OCI-LY3 (cell line): ENCODE data around the gene LENEP.

ENCODE experiments used
- H2AFZ ChIP-seq: fragments of 200-600, 300-600 bp; shearing (Covaris generic); 2 replicates; pipeline ENCODE4 v1.6.0; 2014; ENCODE audit warnings: antibody characterized with exemption, low read depth, low read length
- H3K27ac ChIP-seq: fragments of 200-600, 300-600 bp; sonication (generic); 2 replicates; pipeline ENCODE4 v1.5.1; 2014; ENCODE audit warnings: mild to moderate bottlenecking, low read length, moderate library complexity, mixed read lengths
- H3K27me3 ChIP-seq: fragments of 200-600, 300-600 bp; sonication (generic); 2 replicates; pipeline ENCODE4 v1.6.1; 2014; ENCODE audit warnings: low read depth, low read length, mixed read lengths
- H3K36me3 ChIP-seq: fragments of 200-600, 300-600 bp; sonication (generic); replicated peaks from 2 replicates; pipeline ENCODE3; 2014; ENCODE audit warnings: low read depth, low read length, mixed read lengths
- H3K4me1 ChIP-seq: fragments of 300-600, 200-600 bp; sonication (generic); 2 replicates; pipeline ENCODE4 v1.6.1; 2014; ENCODE audit warnings: low read length, mixed read lengths
- H3K4me2 ChIP-seq: fragments of 200-600, 300-600 bp; sonication (generic); 2 replicates; pipeline ENCODE4 v1.6.1; 2014; ENCODE audit warnings: low read length, mixed read lengths
- H3K4me3 ChIP-seq: fragments of 300-600, 200-600 bp; sonication (generic); 2 replicates; pipeline ENCODE4 v1.5.1; 2014; ENCODE audit warnings: antibody characterized with exemption, mild to moderate bottlenecking, low read length, moderate library complexity
- H3K79me2 ChIP-seq: fragments of 300-600, 200-600 bp; shearing (Covaris generic); 2 replicates; pipeline ENCODE4 v1.6.1; 2014; ENCODE audit warnings: mild to moderate bottlenecking, low read length, mixed read lengths
- H3K9ac ChIP-seq: fragments of 300-600, 200-600 bp; shearing (Covaris generic); 2 replicates; pipeline ENCODE4 v1.6.0; 2014; ENCODE audit warnings: mild to moderate bottlenecking, low read length, moderate library complexity
- H3K9me3 ChIP-seq: fragments of 200-600, 300-600 bp; shearing (Covaris generic); 2 replicates; pipeline ENCODE4 v1.6.1; 2014; ENCODE audit warnings: low read length, mixed read lengths; ENCODE audit not compliant: insufficient read depth
- H4K20me1 ChIP-seq: fragments of 200-600, 300-600 bp; sonication (generic); 2 replicates; pipeline ENCODE4 v1.6.1; 2016; ENCODE audit warnings: low read length, mixed read lengths; ENCODE audit not compliant: insufficient read depth
- EZH2phosphoT487 ChIP-seq: fragments of 200-600 bp; shearing (Covaris generic); IDR thresholded peaks from 2 replicates; pipeline ENCODE4 v1.6.1; 2018; ENCODE audit warnings: antibody characterized with exemption, mixed run types, low read depth
- TF ChIP-seq, protein P1 (sequence below): fragments of 200-600, 300-600 bp; sonication (generic); IDR thresholded peaks from 2 replicates; pipeline ENCODE4 v1.5.1; 2014; ENCODE audit warnings: antibody characterized with exemption, low read length, low read depth

Gene LENEP

DNA sequence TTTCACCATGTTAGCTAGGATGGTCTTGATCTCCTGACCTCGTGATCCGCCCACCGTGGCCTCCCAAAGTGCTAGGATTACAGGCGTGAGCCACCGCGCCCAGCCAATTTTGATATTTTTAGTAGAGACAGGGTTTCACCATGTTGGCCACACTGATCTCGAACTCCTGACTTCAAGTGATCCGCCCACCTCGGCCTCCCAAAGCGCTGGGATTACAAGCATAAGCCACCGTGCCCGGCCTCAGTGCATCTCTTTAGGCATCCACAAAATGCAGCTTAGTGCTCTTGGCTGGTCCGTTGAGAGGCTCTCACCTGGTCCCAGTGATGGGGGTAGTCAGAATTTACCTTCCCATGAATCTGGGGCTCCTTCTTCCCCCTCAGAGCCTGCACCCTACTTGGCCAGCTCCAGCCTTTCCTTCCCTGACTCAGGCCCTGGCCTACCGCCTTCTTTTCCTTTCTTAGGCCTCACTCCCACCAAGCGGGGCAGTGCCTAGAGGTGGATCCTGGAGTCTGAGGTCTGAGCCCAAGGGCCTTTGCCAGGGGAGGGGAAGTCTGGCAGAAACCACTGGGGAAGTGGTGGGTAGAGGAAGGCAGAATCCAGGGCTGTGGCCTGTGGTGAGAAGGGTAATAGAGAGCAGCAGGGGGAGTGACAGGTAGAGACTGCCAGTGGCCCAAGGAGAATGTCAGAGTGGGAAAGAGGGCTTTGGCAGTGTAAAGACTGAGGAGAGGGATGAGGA is 3.7 kb downstream of the LENEP start:
- no peak for TF ChIP-seq EZH2phosphoT487
- TF ChIP-seq, protein P1, sequence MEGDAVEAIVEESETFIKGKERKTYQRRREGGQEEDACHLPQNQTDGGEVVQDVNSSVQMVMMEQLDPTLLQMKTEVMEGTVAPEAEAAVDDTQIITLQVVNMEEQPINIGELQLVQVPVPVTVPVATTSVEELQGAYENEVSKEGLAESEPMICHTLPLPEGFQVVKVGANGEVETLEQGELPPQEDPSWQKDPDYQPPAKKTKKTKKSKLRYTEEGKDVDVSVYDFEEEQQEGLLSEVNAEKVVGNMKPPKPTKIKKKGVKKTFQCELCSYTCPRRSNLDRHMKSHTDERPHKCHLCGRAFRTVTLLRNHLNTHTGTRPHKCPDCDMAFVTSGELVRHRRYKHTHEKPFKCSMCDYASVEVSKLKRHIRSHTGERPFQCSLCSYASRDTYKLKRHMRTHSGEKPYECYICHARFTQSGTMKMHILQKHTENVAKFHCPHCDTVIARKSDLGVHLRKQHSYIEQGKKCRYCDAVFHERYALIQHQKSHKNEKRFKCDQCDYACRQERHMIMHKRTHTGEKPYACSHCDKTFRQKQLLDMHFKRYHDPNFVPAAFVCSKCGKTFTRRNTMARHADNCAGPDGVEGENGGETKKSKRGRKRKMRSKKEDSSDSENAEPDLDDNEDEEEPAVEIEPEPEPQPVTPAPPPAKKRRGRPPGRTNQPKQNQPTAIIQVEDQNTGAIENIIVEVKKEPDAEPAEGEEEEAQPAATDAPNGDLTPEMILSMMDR = no peak
- Histone ChIP-seq H3K4me1 (peaks cover 28% of the 10 kb centered on the region), H3K27me3 (no peaks in the 10 kb centered on the region), H3K36me3 (no peaks in the 10 kb centered on the region), H4K20me1 (no peaks in the 10 kb centered on the region), H3K27ac (no peak overlapping the region), H3K4me3 (no peak overlapping the region), H3K4me2 (peak overlapping the region; percentile 13), H3K9me3 (no peaks in the 10 kb centered on the region), H3K9ac (no peak overlapping the region), H2AFZ (no peak overlapping the region), H3K79me2 (no peaks in the 10 kb centered on the region)

DNA sequence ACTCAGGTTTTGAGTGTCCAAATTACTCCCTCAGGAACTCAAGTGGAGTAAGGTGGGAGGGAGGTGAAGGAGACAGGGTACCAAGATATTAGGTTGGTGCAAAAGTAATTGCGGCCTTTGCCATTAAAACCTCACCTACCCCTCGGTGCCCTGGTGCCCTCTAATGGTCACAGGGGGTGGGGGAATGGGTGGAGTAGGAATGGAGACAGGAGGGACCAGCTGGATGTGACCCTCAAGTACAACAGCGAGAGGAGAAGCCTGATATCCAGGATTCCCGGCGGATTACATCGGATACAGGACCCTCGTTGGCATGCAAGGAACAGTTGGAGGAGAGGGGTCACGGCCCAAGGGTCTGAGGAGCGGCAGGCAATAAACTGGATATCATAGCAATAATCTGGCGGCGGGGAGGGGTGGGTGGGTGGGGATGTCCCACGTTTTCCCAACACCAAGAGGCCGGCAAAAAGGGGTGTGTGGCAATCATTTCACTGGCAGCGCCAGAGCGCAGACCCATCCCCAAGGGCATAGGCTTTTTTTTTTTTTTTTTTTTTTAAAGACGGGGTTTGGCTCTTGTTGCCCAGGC is 4.9 kb downstream of the LENEP start:
- Histone ChIP-seq H3K9ac (peak overlapping the region; percentile 89; the same call in 1 of the 2 replicates), H3K4me3 (peak overlapping the region; percentile 84)

GRCh38 chr1:154998818-154999570 is 5.6 kb downstream of the LENEP start:
- Histone ChIP-seq H3K79me2 (peaks cover 14% of the 10 kb centered on the region), H2AFZ (no peak overlapping the region), H3K9me3 (no peaks in the 10 kb centered on the region), H3K27me3 (no peaks in the 10 kb centered on the region), H3K4me1 (peaks cover 28% of the 10 kb centered on the region), H3K9ac (peak overlapping the region; percentile 89), H3K4me2 (peak overlapping the region; percentile 82), H4K20me1 (no peaks in the 10 kb centered on the region), H3K27ac (peak overlapping the region; percentile 95), H3K36me3 (peaks cover 2% of the 10 kb centered on the region), H3K4me3 (peak overlapping the region; percentile 84)
- TF ChIP-seq EZH2phosphoT487 = no peak
- TF ChIP-seq, protein P1 = peak; percentile 98

More for the DNA sequence above, 4.9 kb downstream of the LENEP start:
- Histone ChIP-seq H2AFZ (no peak overlapping the region), H3K27ac (peak overlapping the region; percentile 95), H3K27me3 (no peaks in the 10 kb centered on the region), H3K4me2 (peak overlapping the region; percentile 82), H3K4me1 (peaks cover 28% of the 10 kb centered on the region), H3K9me3 (no peaks in the 10 kb centered on the region), H3K79me2 (peaks cover 7% of the 10 kb centered on the region), H3K36me3 (no peaks in the 10 kb centered on the region), H4K20me1 (no peaks in the 10 kb centered on the region)
- no peak for TF ChIP-seq EZH2phosphoT487
- TF ChIP-seq, protein P1 = peak; percentile 54
